ENCODE results near the gene KIAA0513.

GRCh38 chr16:85067426-85067825 lies 39.8 kb downstream of the KIAA0513 start:
- TF ChIP-seq CTCF (IDR thresholded peaks at IDR 0.05; ENCODE audit: insufficient read depth, low read length, poor library complexity, severe bottlenecking) (no peak), EZH2phosphoT487 (conservative IDR thresholded peaks at IDR 0.05; ENCODE audit: low read length) (no peak)
